HT-29 (cell line): Measurements from ENCODE around the gene CCNJ. TPM values are rescaled to one million over a fixed set of nuclear protein-coding genes. Genes with fewer than 3 reads are reported as not detected.
"Not testable (repeated sequence)": the region's sequence is repeated elsewhere in the genome, so short reads cannot be mapped to it uniquely, and the experiment has no call there.

Source experiments
- DNase-seq: peaks from one replicate; pipeline ENCODE4 v3.0.0-alpha.2; 2015; ENCODE audit warnings: low spot score
- total RNA-seq: library from RNA; depleted of rRNA; stranded (reverse); fragments of >200 nt; shearing (Covaris generic); gene quantifications from 2 replicates; pipeline ENCODE4 v1.2.3, GENCODE V29; 2014; rRNA removed

The CCNJ gene
- 2.6 and 2.9 TPM in 2 replicates for total RNA-seq

GRCh38 chr10:96043033-96043892 is at the start of gene CCNJ:
TSS of gene CCNJ (plus strand) at chr10:96043583. CDS start at chr10:96044394, 811 bp downstream.
- peak; percentile 91 for DNase-seq

DNA sequence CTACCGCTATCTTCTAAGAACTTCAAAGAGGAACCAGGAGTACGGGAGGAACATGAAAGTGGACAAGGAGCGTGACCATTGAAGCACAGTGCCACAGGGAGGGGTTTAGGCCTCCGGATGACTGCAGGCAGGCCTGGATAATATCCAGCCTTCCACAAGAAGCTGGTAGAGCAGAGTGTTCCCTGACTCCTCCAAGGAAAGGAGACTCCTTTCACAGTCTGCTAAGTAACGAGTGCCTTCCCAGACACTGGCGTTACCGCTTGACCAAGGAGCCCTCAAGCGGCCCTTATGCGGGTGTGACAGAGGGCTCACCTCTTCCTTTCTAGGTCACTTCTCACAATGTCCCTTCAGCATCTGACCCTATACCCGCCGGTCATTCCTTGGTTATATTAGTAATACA is 49.0 kb upstream of the CCNJ start:
- not testable (repeated sequence) for DNase-seq

DNA sequence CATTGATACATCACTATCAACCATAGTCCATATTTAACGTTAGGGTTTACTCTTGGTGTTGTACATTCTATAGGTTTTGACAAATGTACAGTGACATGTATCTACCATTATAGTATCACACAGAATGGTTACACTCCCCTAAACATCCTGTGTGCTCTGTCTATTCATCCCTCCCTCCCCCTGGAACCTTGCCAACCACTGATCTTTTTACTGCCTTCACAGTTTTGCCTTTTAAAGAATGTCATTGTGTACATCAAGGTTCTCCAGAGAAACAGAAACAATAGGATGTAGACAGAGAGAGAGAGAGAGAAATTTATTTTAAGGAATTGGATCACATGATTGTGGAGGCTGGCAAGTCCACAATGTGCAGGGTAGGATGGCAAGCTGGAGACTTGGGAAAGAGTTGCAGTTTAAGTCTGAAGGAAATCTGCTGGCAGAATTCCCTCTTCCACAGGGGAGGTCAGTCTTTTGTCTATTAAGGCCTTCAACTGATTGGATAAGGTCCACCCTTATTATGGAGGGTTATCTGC is 45.1 kb upstream of the CCNJ start:
- DNase-seq = no peak

GRCh38 chr10:96013956-96014355 is 29.4 kb upstream of the CCNJ start:
- DNase-seq = no peak

DNA sequence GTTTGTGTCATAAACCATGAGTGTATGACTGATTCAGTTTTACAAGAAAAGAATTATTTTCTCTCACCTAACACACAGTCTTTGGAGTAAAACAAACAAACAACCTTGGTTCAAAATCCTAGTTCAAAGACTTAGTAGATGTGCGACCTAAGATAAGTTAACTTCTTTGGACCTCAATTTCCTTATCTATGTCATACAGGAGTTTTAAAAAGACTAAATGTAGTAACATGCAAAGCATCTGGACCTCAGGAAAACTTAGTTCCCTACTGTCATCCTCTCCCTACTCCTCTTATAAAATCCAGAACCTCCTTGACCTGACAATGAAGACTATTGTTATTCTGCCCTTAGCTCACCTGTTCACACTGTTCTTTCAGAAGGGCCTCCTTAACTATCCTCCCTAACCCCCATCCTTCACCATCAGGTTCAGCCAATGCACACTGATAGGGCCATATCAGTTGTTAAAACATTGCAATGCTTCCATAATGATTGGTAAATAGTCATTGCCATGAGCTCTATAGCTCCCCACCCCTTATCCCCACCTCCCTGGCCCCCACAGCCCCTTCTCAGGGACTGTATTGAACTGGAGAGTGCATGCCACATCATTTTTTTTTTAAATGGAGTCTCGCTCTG is 28.8 kb upstream of the CCNJ start:
- DNase-seq = no peak

DNA sequence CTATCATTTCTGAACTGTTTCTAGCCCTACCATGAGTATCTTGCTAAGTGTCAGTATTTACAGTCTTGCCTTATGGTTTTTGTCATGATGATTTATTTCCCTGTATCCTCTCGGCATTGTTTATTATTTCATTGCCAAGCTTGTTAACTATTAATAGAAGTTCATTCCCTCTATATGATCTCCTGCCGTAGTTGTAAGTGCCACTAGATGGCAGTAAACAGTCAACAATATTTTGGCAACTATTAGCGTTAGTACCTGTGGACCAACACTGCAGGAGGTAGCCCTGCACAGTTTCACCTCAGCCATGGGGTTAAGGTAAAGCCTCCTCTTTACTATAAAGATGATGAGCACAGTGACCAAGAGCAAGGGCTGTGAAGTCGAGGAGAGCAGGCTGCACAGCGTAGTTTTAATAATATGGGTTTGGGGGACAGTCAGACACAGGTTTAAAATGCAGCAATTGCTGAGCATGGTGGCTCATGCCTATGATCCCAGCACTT is 26.1 kb upstream of the CCNJ start:
- DNase-seq = peak; percentile 92

- DNase-seq = no peak
These were observed 22.1 kb upstream of the CCNJ start for GRCh38 chr10:96021332-96021731.

DNA sequence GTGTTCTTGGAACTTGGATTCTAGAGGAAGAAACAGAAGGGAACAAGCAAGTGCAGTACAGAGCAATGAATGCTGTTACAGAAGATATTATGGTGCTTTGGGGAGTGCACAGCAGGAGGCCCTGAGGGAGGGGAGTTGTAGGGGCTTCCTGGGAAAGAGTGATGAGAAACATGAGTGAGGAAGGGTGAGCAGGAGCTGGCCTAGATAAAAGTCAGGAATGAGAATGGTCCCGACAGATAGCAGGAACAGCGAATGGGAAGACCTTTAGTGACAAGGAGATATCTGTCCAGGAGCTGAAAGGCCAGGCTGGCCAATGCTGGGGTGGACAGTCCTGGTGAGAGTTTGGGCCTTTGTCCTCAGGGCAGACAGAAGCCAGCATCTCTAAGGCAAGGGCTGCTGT is 20.6 kb upstream of the CCNJ start:
- no peak for DNase-seq

- no peak for DNase-seq
These were observed 20.2 kb upstream of the CCNJ start for GRCh38 chr10:96023168-96023567.

- peak; percentile 44 for DNase-seq
These were observed 17.8 kb upstream of the CCNJ start for GRCh38 chr10:96025566-96025965.

DNA sequence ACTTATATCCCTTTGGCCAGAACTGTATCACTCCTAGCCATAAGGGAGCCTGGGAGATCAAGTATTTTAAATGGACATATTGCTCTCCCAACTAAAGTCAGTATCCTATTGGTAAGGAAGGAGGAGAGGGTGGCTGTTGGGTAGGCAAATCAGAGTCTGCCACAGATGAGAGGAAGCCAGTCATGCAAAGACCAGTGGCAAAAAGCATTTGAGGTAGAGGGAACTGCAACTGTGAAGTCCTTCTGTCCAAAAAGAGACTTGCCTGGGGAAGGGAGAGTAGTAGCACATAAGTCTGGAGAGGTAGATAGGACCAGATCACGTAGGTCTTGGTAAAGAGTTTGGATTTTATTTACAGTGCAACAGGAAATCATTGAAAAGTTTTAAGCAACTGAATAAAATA is 8.8 kb upstream of the CCNJ start:
- no peak for DNase-seq

- no peak for DNase-seq
These were observed 4.7 kb upstream of the CCNJ start for GRCh38 chr10:96038476-96039387.

DNA sequence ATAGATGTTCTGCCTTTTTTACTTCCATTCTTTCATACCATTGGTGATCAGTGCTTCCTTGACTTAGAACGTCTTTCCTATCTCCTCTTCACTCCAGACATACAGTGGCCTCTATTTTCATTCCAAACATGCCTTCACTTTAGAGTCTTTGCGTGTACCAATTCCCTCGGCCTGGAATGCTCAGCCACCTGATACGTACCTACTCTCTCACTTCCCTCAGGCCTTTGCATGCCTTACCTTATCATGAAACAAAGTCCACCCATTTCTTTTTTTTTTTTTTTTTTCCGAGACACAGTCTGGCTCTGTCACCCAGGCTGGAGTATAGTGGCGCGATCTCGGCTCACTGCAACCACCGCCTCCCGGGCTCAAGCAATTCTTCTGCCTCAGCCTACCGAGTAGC is 2.2 kb upstream of the CCNJ start:
- no peak for DNase-seq

DNA sequence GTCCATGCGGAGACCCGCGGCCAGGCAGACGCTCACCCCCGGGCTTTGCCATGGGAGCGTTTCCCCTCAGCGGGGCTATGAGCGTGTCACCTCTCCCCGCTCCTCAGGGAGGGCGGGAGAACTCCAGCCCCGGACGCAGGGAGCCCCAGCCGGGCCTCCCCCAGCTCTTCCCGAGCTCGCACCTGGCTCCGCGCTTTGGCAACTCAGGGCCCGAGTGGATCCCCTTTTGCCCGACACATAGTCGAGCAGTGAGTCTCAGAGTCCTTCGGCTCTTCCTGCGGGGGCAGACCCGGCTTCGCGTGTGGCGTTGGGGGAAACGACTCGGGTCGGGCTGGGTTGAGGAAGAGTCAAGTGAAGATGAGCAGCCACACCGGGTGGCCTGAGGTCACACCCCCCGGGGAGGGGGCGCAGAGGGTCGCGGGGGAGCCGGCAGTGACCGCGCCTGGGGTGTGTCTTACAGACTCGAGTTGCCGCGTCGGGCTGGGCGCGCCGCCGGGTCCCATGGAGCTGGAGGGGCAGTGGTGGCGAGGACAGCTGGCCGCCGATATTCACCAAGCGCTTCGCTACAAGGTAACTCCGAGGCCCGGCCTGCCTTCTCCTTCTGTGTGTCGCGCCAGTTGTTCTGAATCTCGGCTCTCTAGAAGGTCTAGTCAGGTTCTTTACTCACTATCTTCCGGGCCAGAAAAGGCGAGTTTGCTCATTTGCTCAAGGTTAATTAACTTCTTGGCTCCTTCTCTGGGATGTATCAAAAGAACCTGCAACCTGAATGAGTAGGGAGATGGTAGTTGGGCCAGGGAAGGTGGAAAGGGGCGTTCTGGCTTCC is 721 bp downstream of the CCNJ start:
- peak; percentile 57 for DNase-seq

DNA sequence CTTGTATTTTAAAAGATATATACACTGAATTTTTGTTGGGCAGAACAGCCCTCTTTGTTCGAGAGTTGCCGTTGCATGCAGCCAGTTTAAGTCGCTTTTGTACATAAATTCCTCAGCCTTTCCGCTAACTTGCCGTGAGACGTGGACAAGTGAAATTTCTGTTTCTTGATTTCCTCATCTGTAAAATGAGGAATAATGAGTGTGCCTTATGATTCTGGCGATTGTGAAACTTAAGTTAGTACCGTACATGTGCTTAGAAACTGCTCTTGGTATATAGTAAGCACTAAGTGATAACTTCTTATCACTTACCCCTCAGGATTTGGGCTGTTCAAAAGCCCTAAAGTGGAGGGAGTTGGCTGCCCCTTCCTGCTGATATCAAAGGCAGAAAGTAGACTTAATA is 1.4 kb downstream of the CCNJ start:
- DNase-seq = no peak

- DNase-seq = no peak
These were observed 3.2 kb downstream of the CCNJ start for GRCh38 chr10:96046546-96046945.

DNA sequence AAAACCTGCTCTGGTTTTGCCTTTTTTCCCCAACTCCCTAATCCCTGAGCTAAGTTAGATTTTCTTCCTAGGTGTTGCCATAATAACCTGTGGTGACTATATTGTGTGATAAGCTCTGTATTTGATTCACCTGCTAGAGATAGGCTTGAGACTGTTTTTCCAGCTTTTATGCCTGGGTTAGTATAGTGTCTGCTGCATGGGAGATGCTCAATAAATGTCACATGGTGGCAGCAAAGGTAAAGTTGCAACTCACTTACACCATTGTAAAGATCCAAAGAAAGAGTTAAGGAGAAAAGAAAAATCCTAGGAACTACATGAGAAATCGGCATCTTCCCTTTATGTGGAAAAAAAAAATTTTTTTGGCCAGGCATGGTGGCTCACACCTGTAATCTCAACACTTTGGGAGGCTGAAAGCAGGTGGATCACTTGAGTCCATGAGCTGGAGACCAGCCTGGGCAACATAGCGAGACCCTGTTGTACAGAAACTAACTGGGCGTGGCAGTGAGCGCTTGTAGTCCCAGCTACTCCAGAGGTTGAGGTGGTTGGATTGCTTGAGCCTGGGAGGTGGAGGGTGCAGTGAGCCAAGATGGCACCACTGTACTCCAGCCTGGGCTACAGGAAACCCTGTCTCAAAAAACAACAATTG is 3.7 kb downstream of the CCNJ start:
- DNase-seq = peak; percentile 38

DNA sequence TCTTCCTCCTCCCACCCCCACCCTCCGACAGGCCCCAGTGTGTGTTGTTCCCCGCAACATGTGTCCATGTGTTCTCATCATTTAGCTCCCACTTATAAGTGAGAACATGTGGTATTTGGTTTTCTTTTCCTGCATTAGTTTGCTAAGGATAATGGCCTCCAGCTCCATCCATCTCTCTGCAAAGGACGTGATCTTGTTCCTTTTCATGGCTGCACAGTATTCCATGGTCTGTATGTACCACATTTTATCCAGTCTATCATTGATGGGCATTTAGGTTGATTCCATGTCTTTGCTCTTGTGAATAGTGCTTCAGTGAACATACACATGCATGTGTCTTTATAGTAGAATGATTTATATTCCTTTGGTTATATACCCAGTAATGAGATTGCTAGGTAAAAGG is 4.5 kb downstream of the CCNJ start:
- not testable (repeated sequence) for DNase-seq

- no peak for DNase-seq
These were observed 6.0 kb downstream of the CCNJ start for GRCh38 chr10:96049340-96049739.

DNA sequence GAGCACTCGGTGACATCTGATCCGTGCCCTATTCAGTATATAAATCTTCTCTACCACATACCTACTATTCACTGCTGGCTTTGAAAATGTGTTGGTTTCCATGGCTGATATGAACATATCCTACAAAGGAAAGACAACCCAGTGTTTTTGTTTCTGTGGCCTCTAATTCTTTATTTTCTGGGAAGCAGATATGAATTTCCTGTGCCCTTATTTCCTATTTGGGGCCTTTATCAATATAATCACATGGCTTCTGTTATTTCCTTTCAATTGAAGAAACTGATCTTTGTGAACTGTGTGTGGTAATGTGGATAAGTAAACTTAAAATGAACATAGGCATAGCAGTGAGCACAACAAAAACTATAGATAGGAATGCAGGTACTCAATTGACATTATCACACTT is 10.6 kb downstream of the CCNJ start:
- DNase-seq = no peak
